ENCODE results near the gene SMARCC1.
"Not testable (repeated sequence)": the region's sequence is repeated elsewhere in the genome, so short reads cannot be mapped to it uniquely, and the experiment has no call there.

DNA sequence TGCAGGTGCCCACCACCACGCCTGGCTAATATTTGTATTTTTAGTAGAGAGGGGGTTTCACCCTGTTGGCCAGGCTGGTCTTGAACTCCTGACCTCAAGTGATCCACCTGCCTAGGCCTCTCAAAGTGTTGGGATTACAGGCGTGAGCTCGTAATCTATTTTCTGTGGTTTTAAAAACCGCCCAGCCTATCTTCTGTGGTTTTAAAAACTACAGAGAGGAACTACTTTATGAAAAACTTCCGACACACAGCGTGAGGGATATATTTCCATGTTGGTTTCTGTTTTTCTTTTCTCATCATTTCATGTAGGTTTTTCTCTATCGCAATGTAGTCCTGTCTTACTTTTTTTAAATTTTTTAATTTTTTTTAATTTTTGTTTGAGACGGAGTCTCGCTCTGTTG, 47.8 kb upstream of the SMARCC1 start:
- TF ChIP-seq, protein P1, sequence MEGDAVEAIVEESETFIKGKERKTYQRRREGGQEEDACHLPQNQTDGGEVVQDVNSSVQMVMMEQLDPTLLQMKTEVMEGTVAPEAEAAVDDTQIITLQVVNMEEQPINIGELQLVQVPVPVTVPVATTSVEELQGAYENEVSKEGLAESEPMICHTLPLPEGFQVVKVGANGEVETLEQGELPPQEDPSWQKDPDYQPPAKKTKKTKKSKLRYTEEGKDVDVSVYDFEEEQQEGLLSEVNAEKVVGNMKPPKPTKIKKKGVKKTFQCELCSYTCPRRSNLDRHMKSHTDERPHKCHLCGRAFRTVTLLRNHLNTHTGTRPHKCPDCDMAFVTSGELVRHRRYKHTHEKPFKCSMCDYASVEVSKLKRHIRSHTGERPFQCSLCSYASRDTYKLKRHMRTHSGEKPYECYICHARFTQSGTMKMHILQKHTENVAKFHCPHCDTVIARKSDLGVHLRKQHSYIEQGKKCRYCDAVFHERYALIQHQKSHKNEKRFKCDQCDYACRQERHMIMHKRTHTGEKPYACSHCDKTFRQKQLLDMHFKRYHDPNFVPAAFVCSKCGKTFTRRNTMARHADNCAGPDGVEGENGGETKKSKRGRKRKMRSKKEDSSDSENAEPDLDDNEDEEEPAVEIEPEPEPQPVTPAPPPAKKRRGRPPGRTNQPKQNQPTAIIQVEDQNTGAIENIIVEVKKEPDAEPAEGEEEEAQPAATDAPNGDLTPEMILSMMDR (IDR thresholded peaks at IDR 0.05), result not testable (repeated sequence)
- not testable (repeated sequence) for TF ChIP-seq POLR2A (IDR thresholded peaks at IDR 0.05)

Data from upper lobe of left lung (tissue), 4 donors.